Left renal pelvis (tissue), 4 donors: ENCODE results near the gene TMEM198. TPM values are rescaled to one million over a fixed set of nuclear protein-coding genes. Genes with fewer than 3 reads are reported as not detected.

Source experiments
- DNase-seq, 4 donors: peaks; one replicate each; pipeline ENCODE4 v3.0.0-alpha.2; 2013; ENCODE audit warnings: low read depth in 4 of 4, low spot score in 3 of 4
- polyA plus RNA-seq, 4 donors: library from polyadenylated mRNA; unstranded; fragments of 120-200 nt; gene quantifications; one replicate each; pipeline ENCODE4 v1.2.1, GENCODE V29; 2013; ENCODE audit not compliant: insufficient read length in 4 of 4

TMEM198 gene
- polyA plus RNA-seq, 4 donors = 2.5 to 3.7 (median 2.9) TPM

DNA sequence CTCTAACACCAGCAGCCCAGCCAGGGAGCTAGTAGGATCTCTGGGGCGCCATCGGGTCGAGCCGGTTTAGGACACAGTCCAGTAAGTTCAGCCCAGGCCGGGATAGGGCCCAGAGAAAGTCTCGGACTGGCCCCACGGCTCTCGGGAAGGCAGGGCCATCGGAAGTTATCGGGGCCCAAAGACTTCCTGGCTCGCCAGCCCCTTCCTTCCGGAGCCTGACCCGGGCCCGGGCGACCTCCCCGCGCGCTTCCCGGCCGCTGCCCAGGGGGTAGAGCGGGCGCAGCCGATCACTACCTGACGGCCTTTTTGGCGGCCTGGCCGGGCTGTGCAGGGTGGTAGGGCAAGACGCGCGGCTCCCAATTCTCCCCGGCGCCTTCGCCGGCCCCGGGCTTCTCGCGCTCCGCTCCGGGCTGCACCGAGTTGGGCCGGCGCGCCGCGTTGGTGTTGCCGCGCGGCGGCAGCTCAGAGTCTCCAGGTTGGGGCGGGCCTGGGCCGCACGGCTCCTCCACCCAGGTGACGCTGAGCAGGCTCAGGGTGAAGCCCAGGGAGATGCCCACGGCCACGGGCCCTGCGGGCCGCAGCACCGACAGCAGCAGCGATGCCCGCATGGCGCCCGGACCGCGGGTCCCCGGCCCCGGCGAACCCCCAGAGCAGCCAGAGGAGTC is 765 bp upstream of the TMEM198 start:
- no peak for DNase-seq

DNA sequence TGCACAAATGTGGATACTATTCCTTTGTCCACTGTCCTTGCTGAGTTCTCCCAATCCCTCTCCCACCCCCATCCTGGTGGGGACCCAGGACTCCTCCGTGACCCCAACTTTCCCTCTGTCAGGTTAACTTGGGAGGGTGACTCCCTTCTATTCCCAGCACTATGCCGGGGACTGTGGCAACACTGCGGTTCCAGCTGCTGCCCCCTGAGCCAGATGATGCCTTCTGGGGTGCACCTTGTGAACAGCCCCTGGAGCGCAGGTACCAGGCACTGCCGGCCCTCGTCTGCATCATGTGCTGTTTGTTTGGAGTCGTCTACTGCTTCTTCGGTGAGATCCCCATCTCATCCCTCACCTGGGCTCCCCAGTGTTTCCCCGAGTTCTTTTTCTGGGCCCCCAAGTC is 739 bp downstream of the TMEM198 start:
- DNase-seq = no peak

DNA sequence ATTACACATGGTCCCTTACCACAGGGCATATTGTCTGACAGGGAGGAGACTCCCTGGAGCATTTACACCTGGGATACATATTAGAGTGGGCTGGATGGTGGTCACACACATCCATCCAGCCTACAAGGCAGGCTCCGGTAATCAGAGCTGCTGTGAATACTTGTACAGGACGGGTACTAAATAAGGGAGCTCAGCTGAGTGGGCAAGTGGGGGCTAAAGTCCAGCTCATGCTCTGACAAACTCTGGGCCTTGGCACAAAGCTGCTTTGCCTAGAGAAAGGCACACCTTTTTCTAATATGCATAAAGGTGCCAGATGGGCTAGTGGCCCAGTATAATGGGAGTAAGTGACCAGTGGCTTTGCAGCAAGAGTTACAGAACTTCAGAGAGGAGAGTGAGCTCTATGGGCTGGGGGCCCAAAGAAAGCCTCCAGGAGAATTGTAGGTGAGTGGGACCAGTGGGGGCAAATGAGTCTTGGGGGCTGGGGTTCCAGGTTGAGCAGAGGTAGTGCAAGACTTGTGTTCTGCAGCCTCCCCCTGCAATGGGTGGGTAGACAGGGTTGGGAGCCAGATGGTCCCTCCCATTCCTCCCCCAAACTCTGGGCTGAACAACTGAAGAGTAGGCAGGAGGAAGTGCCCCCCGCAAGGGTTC is 1.6 kb downstream of the TMEM198 start:
- DNase-seq = no peak

DNA sequence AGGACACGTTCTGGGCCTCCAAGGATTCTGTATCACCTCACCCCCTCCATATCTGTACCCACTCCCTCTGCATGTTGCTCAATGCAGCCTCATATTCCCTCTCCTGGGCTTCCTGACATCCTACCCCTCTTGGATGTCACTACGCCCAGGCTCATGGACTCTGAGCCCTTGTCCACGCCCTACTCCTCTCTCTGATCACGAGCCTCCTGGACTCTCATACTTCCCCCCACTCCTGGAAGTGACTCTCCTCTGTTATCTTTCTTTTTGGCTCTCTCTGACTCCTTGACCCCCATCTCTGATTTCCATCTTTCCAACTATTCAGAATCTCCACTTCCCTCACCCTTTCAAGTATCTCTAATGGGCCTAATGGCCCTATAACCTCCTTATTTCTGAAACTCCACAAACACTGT is 2.1 kb downstream of the TMEM198 start:
- no peak for DNase-seq

DNA sequence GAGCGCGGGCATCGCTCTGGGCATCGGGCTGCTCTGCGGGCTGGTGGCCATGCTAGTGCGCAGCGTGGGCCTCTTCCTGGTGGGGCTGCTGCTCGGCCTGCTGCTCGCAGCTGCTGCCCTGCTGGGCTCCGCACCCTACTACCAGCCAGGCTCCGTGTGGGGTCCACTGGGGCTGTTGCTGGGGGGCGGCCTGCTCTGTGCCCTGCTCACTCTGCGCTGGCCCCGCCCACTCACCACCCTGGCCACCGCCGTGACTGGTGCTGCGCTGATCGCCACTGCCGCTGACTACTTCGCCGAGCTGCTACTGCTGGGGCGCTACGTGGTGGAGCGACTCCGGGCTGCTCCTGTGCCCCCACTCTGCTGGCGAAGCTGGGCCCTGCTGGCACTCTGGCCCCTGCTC is 3.8 kb downstream of the TMEM198 start:
- no peak for DNase-seq

DNA sequence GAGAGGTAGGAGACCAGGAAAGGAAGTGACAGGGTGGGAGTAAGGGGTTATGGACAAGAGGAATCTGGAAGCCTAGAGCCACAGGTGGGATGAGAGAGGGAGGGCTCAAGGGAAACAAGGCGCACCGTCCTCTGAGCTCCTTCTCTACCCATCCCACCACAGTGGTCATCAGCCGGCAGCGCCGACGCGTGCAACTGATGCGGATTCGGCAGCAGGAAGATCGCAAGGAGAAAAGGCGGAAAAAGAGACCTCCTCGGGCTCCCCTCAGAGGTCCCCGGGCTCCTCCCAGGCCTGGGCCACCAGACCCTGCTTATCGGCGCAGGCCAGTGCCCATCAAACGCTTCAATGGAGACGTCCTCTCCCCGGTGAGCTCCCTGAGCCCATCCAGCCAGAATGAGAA is 5.2 kb downstream of the TMEM198 start:
- DNase-seq = no peak

DNA sequence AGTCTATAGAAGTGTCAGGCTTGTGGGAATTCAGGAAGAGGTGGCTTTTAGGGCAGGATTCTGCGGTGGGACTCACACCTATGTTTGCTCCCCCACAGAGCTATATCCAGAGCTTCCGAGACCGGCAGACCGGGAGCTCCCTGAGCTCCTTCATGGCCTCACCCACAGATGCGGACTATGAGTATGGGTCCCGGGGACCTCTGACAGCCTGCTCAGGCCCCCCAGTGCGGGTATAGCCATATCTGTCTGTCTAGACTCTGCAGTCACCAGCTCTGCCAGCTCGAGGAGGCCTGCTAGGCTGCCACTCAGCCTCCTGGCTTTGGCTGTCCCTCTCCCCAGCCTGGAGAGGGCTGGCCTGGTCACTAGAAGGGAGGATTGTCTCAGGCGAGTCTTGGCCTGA is 5.8 kb downstream of the TMEM198 start:
- no peak for DNase-seq

DNA sequence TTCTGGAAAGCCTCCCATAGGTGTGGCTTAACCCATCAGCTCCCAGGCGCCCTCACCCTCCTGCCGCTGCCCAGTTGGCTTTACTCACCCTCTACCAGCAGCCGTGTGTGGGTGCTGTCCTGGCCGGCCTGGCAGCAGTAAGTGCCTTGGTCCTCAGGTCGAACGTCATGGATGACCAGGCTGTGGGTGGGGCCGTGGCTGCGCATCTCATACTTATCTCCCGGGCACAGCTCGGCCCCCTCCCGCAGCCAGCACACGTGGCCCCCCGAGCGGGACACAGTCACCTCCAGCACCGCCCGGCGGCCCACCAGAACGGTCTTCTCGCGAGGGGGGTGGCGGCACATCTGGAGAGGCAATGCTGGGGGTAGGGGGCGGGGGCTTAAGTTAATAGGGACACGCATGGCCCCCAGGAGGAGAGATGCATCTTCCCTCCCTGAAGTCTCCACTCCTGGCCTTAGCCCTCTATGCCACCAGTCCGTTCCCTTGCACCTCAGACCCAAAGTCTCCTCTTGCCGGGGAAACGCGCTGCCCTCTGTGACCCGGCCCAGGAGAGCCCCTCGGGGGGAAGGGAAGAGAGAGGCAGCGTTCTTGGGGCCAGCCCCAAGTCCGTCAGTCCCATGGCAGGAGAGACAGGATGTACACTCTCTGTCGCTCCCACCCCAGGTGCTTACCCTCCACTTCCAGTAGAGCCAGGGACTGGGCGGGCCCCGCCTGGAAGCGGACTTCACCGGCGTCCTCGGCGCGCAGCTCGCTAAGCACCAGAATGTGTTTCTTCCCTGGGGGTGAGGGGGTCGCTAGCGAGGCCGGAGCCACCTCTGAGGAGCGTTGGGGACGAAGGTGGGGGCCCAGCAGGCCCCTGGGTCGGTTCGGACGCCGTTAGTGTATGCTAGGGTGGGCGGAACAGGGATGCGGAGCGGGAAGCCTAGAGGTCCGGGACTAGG is 7.9 kb downstream of the TMEM198 start:
- DNase-seq = no peak

DNA sequence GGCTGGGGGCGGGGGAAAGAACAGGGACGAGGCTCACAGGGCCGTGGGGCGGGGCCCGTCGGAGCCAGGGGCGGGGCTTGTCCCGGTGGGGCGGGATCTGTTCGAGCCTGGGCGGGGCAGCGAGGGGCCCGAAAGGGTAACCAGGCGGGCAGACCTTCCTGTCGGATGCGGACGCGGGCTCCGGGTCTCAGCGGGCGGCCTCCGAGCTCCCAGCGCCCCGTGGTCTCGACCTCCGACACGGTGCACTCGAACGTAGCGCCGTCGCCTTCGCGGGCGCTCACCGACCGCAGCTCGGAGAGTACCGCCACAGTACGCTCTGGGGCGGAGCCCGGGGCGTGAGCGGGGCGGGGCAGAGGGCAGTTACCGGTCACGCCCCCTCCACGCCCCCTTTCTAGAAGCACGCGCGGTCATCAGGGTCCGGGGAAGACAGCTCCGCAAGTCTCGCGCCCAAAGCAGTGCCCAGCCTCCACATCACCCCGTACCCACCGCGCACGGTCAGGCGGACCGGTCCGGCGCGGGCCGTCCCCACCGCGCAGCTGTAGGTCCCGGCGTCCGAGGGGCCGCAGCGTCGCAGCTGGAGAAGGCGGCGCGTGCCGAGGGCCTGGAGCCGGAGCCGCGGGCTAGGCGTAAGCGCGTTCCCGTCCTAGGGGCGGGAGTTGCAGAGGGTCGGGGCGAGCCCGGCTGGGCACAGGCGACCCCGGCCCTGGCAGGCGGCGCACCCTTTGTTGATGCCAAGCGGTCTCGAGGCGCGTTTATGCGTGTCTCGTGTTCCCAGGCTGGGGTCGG is 8.7 kb downstream of the TMEM198 start:
- DNase-seq = peak in 1 of 4 donors; percentile 75

DNA sequence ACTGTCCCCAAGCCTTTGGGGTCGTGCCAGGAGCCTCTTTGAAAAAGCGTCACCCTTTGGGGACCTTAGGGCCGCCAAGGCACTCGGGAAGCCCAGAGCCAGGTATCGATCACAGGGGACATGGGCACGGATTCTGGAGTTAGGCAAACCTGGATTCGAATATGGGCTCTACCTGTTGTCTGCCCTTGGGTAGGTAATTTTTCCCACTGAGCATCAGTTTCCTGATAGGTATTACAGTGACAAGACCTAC is 9.3 kb downstream of the TMEM198 start:
- DNase-seq = no peak

DNA sequence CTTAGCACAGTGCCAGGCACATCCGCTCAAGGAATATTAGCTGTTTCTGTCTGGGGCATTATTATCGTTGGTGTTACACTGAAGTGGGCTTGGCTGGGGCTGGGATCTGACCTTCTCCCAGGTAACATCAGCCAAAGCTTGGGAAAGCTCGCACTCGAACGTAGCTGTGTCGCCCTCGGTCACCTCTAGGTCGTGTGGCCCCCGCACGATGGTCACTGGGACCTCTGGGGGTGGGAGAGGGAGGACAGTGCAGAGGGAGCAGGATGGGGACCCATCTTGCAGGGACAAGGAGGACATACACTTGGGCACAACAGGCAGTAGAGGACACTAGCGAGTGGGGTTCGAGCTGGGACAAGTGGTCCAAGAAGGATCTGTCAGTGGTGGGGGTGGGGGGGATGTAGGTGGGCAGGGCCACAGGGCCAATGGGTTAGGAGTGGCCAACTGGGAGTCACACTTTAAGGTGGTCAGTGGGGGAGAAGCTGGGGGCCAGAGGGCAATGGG is 9.7 kb downstream of the TMEM198 start:
- no peak for DNase-seq

DNA sequence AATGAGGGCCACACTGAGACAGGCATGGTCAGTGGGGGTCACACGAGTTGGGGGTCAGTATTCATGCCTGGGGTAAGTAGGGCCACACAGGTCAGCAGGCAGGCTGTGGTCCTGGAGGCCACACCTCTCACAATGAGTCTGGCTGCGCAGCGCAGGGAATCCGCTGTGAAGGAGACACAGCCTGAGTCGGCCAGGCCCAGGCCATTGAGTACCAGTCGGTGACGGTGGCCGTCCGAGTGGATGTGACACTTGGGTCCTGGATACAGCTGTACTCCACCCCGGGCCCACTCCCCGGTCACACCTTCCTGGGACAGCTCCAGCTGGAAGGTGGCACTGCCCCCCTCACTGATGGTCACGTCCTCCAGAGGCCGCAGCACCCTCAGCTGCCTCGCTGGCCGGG is 10.5 kb downstream of the TMEM198 start:
- no peak for DNase-seq

DNA sequence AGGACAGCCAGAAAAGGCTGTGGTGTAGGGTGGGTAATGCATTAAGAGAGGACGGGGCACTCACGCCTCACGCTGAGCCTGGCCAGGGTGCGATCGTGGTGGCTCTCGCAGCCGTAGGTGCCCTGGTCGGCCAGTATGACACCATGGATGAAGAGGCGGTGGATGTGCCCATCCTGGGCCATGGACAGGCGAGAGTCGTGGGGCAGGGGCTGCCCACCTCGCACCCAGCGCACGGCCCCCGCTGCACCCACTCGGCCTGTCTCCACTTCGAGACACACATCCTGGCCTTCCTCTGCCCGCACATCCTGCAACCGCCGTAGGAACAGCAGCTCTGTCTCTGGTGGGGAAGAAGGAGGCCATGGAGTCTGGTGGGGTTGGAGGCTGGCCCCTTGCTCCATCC is 12.1 kb downstream of the TMEM198 start:
- DNase-seq = no peak

DNA sequence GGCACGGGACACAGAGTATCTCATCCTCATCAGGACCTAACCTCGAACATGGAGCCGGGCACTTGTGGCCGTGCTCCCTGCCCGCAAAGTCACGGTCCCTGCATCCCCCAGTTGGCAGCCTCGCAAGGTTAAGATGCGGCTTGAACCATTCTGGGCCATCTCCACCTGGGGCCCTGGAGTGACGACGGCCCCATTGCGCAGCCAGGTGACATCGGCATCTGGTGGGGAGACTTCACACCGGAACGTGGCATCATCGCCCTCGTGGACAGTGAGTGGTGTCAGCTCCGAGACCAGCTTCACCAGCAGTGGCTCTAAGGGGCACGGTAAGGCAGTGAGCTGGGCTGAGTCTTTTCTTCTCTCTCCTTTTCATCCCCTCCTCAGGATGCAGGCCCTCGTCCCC is 12.6 kb downstream of the TMEM198 start:
- DNase-seq = no peak

DNA sequence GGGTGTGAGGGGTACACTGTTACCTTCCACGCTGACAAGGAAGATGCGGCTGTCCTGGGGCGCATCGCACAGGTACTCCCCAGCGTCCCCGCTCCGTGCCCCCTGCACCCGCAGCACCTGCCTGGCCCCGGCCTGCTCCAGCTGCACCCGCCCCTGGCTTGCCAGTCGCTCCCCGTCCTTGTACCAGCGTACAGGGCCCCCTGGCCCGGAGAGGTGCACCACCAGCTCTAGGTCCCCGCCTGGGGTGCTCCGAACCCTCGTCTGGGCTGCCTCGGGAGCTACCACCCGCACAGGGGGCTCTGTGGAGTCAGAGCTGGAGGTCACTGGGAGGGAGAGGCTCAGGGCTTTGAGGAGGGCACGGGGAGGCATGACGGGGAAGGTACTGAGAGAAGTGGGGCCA is 13.5 kb downstream of the TMEM198 start:
- no peak for DNase-seq

DNA sequence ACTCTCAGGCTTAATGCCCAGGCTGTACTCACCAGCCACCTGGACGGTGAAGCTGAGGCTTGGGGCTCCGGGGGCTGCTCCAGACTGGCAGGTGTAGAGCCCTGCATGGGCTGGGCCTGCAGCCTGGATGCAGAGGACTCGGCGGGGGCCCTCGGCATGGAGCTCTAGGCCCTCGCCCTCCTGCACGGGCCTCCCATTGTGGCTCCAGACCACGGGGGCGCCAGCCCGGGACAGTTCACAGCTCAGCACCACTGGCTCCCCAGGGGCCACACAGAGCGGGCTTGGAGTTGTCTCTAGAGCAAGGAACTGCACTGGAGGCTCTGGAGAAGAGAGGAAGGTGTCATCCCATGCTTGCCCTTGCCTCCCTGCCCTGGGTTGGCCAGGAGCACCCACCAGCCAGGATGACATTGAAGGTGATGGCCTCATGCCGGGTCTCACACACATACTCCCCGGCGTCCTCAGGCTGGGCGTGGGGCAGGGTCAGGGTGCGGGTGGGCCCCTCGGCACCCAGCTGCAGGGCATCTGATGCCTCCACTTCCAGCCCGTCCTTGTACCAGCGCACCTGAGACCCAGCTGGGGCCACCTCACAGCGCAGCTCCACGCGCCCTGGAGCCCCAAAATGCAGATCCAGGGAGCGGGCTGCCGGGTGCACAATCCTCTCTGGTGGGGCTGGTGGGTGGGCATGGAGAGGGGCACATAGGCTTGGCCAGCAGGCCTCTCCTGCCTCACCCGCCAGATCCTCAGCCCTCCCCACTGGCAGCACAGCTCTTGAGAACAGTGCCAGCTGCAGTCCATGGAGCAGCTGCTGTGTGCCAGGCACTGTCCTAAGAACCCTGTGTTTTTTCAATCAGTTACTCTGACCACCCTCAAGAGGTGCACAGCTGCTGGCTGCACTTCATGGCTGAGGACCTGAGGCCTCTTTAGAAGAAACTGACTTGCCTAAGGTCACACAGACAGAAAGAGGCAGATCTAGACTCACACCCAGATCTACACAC is 14.3 kb downstream of the TMEM198 start:
- no peak for DNase-seq

DNA sequence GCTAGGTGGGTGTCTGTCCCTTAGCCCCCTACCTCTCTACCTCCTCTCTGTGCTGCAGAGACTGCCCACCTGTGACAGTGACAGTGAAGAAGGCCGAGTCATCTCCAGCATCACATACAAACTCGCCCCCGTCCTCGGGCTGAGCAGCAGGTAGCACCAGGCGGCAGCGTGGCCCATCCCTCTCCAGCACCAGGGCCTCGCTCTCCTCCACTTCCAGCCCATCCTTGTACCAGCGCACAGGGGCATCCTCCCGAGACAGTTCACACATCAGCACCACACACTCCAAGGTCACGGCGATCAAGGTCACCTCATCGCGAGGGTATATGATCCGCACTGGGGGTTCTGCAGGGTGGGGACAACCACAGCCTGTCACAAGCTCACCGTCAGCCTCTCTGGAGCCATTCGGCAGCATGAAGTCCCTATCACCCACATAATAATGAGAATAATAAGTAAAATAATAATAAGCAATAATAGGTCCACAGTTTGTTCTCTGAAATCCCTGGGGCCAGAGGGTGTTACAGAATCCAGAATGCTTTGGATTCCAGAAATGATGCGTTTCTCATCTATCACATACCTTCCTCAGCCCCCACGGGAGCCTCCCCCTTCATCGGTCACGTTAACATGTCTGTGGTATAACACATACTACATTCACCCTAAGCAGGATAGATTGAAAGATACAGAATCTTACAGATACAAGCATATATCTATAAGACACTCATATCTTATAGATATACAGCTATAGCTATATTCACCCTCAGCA is 15.5 kb downstream of the TMEM198 start:
- no peak for DNase-seq

DNA sequence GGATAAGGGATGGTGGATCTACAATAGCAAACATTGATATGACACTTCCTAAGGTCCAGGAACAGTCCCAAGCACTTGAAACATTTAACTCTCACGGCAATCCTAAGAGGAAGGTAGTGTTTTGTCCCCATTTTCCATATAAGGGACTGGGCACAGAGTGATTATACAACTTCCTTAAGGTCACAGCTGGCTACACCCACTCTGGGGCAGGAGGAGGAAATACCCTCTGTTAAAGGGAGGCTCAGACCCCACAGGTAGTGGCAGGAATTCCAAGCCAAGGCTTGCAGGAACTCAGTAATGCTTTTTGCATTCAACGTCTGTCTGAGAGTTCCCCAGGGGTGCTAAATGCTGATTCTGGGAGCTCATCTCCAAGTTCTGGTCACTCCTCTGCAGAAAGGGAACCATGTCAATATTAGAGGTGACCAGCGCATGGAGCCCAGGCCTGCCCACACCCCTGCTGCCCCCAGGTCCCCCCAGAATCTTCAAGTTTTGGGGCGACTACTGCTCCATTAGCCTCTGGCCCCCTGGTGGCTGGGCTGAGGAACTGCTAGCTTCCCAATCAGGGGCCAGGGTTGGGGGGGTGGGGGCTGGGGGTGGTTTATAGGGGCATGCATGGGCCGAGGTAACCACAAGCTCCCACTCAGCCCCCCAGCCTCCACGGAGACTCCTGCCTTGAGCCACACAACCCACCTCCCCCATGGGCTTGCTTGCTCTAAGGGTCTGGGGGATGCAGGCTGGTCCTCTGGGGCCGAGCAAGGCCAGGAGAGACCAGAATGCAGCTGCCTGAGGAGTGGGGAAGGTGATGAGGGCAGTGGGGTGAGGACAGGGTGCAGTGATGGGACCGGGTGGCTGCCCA is 16.4 kb downstream of the TMEM198 start:
- DNase-seq = no peak
